HepG2 (cell line): Measurements from ENCODE around the gene AMOTL2. TPM values are rescaled to one million over a fixed set of nuclear protein-coding genes. Genes with fewer than 3 reads are reported as not detected.

Source experiments
- ATAC-seq: fragments of 200-7000 bp; cut with Tn5 transposase; 3 replicates; pipeline ENCODE4 v1.9.1; 2020; ENCODE audit warnings: mild to moderate bottlenecking, moderate library complexity
- BruUV-seq: library from RNA; stranded (reverse); fragments of 400-500 nt; replicated peaks from 2 replicates; lab custom pipeline; 2021; lab: Mats Ljungman, UMichigan
- CTCF ChIA-PET: fragments of 300-600 bp; formaldehyde crosslinking; extraction: SDS; loops from one replicate; lab custom pipeline; 2021; ENCODE audit warnings: low total read pairs, inconsistent platforms, low intra/inter-chr PET ratio; lab: Yijun Ruan, JAX
- POLR2A ChIA-PET: fragments of 350-600 bp; sonication (Branson Sonifier 250); formaldehyde crosslinking; loops from one replicate; lab custom pipeline; 2020; ENCODE audit warnings: antibody characterized with exemption, inconsistent platforms; lab: Yijun Ruan, JAX
- DNase-seq: peaks from one replicate; pipeline ENCODE4 v3.0.0-alpha.2; 2015; ENCODE audit warnings: low spot score
- FAIRE-seq: peaks from 3 replicates; lab custom pipeline; 2011; peaks lifted over from hg19 to GRCh38; lab: Jason Lieb, UNC
- H2AFZ ChIP-seq: one replicate; pipeline ENCODE4 v1.6.1; 2011; ENCODE audit warnings: low read length, inconsistent platforms
- H3K27ac ChIP-seq: fragments of 300-600 bp; 3 replicates; pipeline ENCODE4 v1.8.0; 2011; ENCODE audit warnings: mixed run types, mild to moderate bottlenecking, mixed read lengths, low read length, inconsistent platforms; ENCODE audit not compliant: insufficient read depth; ENCODE audit errors: extremely low read length
- H3K27me3 ChIP-seq, 2 experiments: fragments of 200-600 bp in 1 of 2; 2 replicates in 1 of 2; 3 replicates in 1 of 2; pipeline versions ENCODE4 v1.6.0 to v1.8.0; 2011; ENCODE audit warnings: low read length in 2 of 2, mild to moderate bottlenecking in 2 of 2, moderate library complexity in 2 of 2, inconsistent platforms in 1 of 2; ENCODE audit not compliant: insufficient read depth in 2 of 2, control insufficient read depth in 1 of 2
- H3K36me3 ChIP-seq, 2 experiments: fragments of 200-600 bp in 1 of 2; replicated peaks in 1 of 2; 2 replicates in 1 of 2; 3 replicates in 1 of 2; pipeline versions ENCODE4 v1.5.1 to v1.8.0; 2011; ENCODE audit warnings: low read length in 2 of 2, inconsistent platforms in 1 of 2; ENCODE audit not compliant: insufficient read depth in 2 of 2, control insufficient read depth in 1 of 2
- H3K4me1 ChIP-seq: 2 replicates; pipeline ENCODE4 v1.5.1; 2012; ENCODE audit warnings: low read length, inconsistent platforms; ENCODE audit not compliant: insufficient read depth
- H3K4me2 ChIP-seq: 2 replicates; pipeline ENCODE4 v1.6.0; 2011; ENCODE audit warnings: low read depth, low read length, inconsistent platforms
- H3K4me3 ChIP-seq, 3 experiments: fragments of 200-600 bp in 1 of 3; sonication (generic), shearing (Covaris generic) in 1 of 3; replicated peaks in 1 of 3; 2 replicates each; pipeline ENCODE4 v1.5.1; 2011 to 2016; ENCODE audit warnings: low read length in 3 of 3, inconsistent platforms in 2 of 3, low read depth in 2 of 3, mild to moderate bottlenecking in 2 of 3, control low read depth in 1 of 3, mixed read lengths in 1 of 3; ENCODE audit not compliant: insufficient read depth in 1 of 3
- H3K79me2 ChIP-seq: one replicate; pipeline ENCODE4 v1.6.1; 2011; ENCODE audit warnings: low read length, inconsistent platforms; ENCODE audit not compliant: insufficient read depth
- H3K9ac ChIP-seq: 2 replicates; pipeline ENCODE4 v1.6.0; 2011; ENCODE audit warnings: mild to moderate bottlenecking, low read depth, low read length, inconsistent platforms; ENCODE audit not compliant: insufficient read depth
- H3K9me3 ChIP-seq: 2 replicates; pipeline ENCODE4 v1.5.1; 2012; ENCODE audit warnings: mild to moderate bottlenecking, low read length
- H4K20me1 ChIP-seq: 2 replicates; pipeline ENCODE4 v1.6.0; 2011; ENCODE audit warnings: inconsistent platforms, mild to moderate bottlenecking, low read length, moderate library complexity; ENCODE audit not compliant: insufficient read depth
- AGO1 ChIP-seq: fragments of 200-400 bp; formaldehyde crosslinking; IDR thresholded peaks from 2 replicates; pipeline ENCODE4 v1.6.1; 2017; ENCODE audit warnings: mild to moderate bottlenecking, low read depth, low read length, moderate library complexity; ENCODE audit not compliant: poor library complexity, severe bottlenecking
- KLF9 ChIP-seq: IDR thresholded peaks from 2 replicates; pipeline ENCODE4 v1.6.1; 2016; ENCODE audit warnings: low read depth
- RXRA ChIP-seq: sonication (generic); formaldehyde crosslinking; IDR thresholded peaks from 2 replicates; pipeline ENCODE4 v1.5.1; 2020; ENCODE audit warnings: missing genetic modification reagents
- ZMAT3 ChIP-seq: sonication (generic); formaldehyde crosslinking; conservative IDR thresholded peaks from 2 replicates; pipeline ENCODE4 v1.7.0; 2021; ENCODE audit warnings: missing genetic modification reagents
- ZNF235 ChIP-seq: sonication (generic); formaldehyde crosslinking; IDR thresholded peaks from 2 replicates; pipeline ENCODE4 v1.8.1; 2023; ENCODE audit warnings: mild to moderate bottlenecking, missing genetic modification reagents, borderline replicate concordance
- ZNF761 ChIP-seq: sonication (generic); formaldehyde crosslinking; conservative IDR thresholded peaks from 2 replicates; pipeline ENCODE4 v1.4.0; 2020; ENCODE audit warnings: mild to moderate bottlenecking, missing genetic modification reagents
- WGBS: methylation state at CpG from one replicate; pipeline ENCODE4 v1.1.6; 2017; ENCODE audit warnings: low lambda C conversion rate; 5-methylcytosine and 5-hydroxymethylcytosine counted together
- in situ Hi-C: cut with HindIII; loops from 2 replicates; pipeline ENCODE4 v1.10.0; 2017; ENCODE audit warnings: low pct_unique_long_range_greater_than_20kb; ENCODE audit not compliant: extremely low pct_ligation_motif_present
- intact Hi-C: fragments of 100-400 bp; cut with micrococcal nuclease; formaldehyde crosslinking; loops from one replicate; pipeline ENCODE4 v1.10.0; 2022; ENCODE audit not compliant: unreplicated experiment
- polyA plus RNA-seq, 8 experiments: library from polyadenylated mRNA; depleted of rRNA in 3 of 8; stranded (reverse) in 7 of 8; unstranded in 1 of 8; fragments of >200 nt; fragmentation: Illumina TruSeq in 4 of 8; extraction: Trizol in 4 of 8; gene quantifications; 2 replicates each; pipeline versions ENCODE4 v1.2.1 to v1.2.3, GENCODE V29; 2011 to 2016; ENCODE audit warnings: low read depth in 4 of 8, missing spikeins in 1 of 8, mixed read lengths in 1 of 8; ENCODE audit not compliant: insufficient read depth in 1 of 8
- total RNA-seq, 5 experiments: library from RNA; depleted of rRNA; stranded (reverse); fragments of >200 nt; fragmentation: Illumina TruSeq; extraction: Trizol; gene quantifications; 2 replicates each; pipeline ENCODE4 v1.2.3, GENCODE V29; 2016; ENCODE audit warnings: low read depth in 1 of 5
- TF ChIP-seq, protein P1 (sequence below): sonication (generic); formaldehyde crosslinking; IDR thresholded peaks from 2 replicates; pipeline ENCODE4 v1.4.0; 2020; ENCODE audit warnings: missing genetic modification reagents, mild to moderate bottlenecking, borderline replicate concordance
- TF ChIP-seq, protein P2 (sequence below): sonication (generic); formaldehyde crosslinking; IDR thresholded peaks from 2 replicates; pipeline ENCODE4 v1.4.0; 2020; ENCODE audit warnings: low read depth, mild to moderate bottlenecking, missing genetic modification reagents

AMOTL2 gene
- total and polyA plus RNA-seq, 2 of the 13 experiments (the other 11 are each of a cell fraction or from before 2014, with no cell fraction given) = 17.3 to 18.5 TPM

- TF ChIP-seq, protein P1, sequence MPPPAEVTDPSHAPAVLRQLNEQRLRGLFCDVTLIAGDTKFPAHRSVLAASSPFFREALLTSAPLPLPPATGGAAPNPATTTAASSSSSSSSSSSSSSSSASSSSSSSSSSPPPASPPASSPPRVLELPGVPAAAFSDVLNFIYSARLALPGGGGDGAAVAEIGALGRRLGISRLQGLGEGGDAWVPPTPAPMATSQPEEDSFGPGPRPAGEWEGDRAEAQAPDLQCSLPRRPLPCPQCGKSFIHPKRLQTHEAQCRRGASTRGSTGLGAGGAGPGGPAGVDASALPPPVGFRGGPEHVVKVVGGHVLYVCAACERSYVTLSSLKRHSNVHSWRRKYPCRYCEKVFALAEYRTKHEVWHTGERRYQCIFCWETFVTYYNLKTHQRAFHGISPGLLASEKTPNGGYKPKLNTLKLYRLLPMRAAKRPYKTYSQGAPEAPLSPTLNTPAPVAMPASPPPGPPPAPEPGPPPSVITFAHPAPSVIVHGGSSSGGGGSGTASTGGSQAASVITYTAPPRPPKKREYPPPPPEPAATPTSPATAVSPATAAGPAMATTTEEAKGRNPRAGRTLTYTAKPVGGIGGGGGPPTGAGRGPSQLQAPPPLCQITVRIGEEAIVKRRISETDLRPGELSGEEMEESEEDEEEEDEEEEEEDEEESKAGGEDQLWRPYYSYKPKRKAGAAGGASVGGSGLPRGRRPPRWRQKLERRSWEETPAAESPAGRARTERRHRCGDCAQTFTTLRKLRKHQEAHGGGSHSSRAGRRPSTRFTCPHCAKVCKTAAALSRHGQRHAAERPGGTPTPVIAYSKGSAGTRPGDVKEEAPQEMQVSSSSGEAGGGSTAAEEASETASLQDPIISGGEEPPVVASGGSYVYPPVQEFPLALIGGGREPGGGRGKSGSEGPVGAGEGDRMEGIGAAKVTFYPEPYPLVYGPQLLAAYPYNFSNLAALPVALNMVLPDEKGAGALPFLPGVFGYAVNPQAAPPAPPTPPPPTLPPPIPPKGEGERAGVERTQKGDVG (CRISPR knock-in tag) = no peak
- TF ChIP-seq ZMAT3 (CRISPR knock-in tag) = no peak
- TF ChIP-seq, protein P2, sequence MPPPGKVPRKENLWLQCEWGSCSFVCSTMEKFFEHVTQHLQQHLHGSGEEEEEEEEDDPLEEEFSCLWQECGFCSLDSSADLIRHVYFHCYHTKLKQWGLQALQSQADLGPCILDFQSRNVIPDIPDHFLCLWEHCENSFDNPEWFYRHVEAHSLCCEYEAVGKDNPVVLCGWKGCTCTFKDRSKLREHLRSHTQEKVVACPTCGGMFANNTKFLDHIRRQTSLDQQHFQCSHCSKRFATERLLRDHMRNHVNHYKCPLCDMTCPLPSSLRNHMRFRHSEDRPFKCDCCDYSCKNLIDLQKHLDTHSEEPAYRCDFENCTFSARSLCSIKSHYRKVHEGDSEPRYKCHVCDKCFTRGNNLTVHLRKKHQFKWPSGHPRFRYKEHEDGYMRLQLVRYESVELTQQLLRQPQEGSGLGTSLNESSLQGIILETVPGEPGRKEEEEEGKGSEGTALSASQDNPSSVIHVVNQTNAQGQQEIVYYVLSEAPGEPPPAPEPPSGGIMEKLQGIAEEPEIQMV = no peak
These were observed 18.8 kb upstream of the AMOTL2 start (continued) for GRCh38 chr3:134393074-134393473.

GRCh38 chr3:134392336-134392983, 18.2 kb upstream of the AMOTL2 start:
- H3K4me2 ChIP-seq = no peak overlapping the region
- H3K9me3 ChIP-seq = no peaks in the 10 kb centered on the region
- no TSS peak for BruUV-seq
- no peaks in the 10 kb centered on the region for H3K36me3 ChIP-seq
- peaks cover 20% of the 10 kb centered on the region for H3K4me1 ChIP-seq
- DNase-seq (no peak), ATAC-seq (no peak), FAIRE-seq (no peak)
- H3K27me3 ChIP-seq = peaks cover 1 to 34% of the 10 kb centered on the region in 2 experiments
- H2AFZ ChIP-seq = no peak overlapping the region
- intact Hi-C loops (no loop called here), in situ Hi-C loops (no loop called here)
- WGBS = 7% methylated on average over 1 of the region's 1 CpG
- H4K20me1 ChIP-seq = no peaks in the 10 kb centered on the region
- CTCF ChIA-PET = no interaction called here
- no peak overlapping the region for H3K9ac ChIP-seq
- no peak overlapping the region for H3K4me3 ChIP-seq
- no peaks in the 10 kb centered on the region for H3K79me2 ChIP-seq
- H3K27ac ChIP-seq = no peak overlapping the region
- TF ChIP-seq ZNF761 = no peak
- TF ChIP-seq ZNF235 (CRISPR knock-in tag) = no peak
- TF ChIP-seq KLF9 (CRISPR knock-in tag) = no peak
- no peak for TF ChIP-seq RXRA (CRISPR knock-in tag)
- no peak for TF ChIP-seq AGO1
- POLR2A ChIA-PET = no interaction called here
